Activated naive CD4-positive, alpha-beta T cell (primary cell): ENCODE measurements around the gene TGM3.

Experiments
- DNase-seq, 4 experiments: peaks; one replicate each; lab custom pipeline; 2025; lab: John Stamatoyannopoulos, UW

TGM3 gene

GRCh38 chr20:2311329-2311728 lies 15.5 kb downstream of the TGM3 start:
- DNase-seq = no peak

GRCh38 chr20:2312876-2313275 lies 17.1 kb downstream of the TGM3 start:
- DNase-seq = no peak

- DNase-seq = no peak
Observed at GRCh38 chr20:2313316-2313715, 17.5 kb downstream of the TGM3 start.

- DNase-seq = no peak
Observed at GRCh38 chr20:2314759-2315439, 19.1 kb downstream of the TGM3 start.

GRCh38 chr20:2315440-2315778 lies 19.6 kb downstream of the TGM3 start:
- DNase-seq = no peak

- no peak for DNase-seq
Observed at GRCh38 chr20:2316847-2317495, 21.2 kb downstream of the TGM3 start.

GRCh38 chr20:2320813-2321658 lies 25.2 kb downstream of the TGM3 start:
- DNase-seq = no peak

GRCh38 chr20:2323051-2323450 lies 27.2 kb downstream of the TGM3 start:
- DNase-seq = no peak

GRCh38 chr20:2326046-2326445 lies 30.2 kb downstream of the TGM3 start:
- DNase-seq = no peak

GRCh38 chr20:2327620-2328555 lies 32.1 kb downstream of the TGM3 start:
- no peak for DNase-seq

- DNase-seq = no peak
Observed at GRCh38 chr20:2329286-2329685, 33.5 kb downstream of the TGM3 start.

- DNase-seq = no peak
Observed at GRCh38 chr20:2330090-2330695, 34.4 kb downstream of the TGM3 start.

- no peak for DNase-seq
Observed at GRCh38 chr20:2331106-2331505, 35.3 kb downstream of the TGM3 start.

GRCh38 chr20:2331901-2332565 lies 36.2 kb downstream of the TGM3 start:
- no peak for DNase-seq

GRCh38 chr20:2332711-2333110 lies 36.9 kb downstream of the TGM3 start:
- no peak for DNase-seq

- DNase-seq = no peak
Observed at GRCh38 chr20:2333821-2334220, 38.0 kb downstream of the TGM3 start.

- DNase-seq = no peak
Observed at GRCh38 chr20:2335096-2335870, 39.5 kb downstream of the TGM3 start.

GRCh38 chr20:2336471-2336870 lies 40.7 kb downstream of the TGM3 start:
- DNase-seq = no peak

GRCh38 chr20:2337142-2337541 lies 41.3 kb downstream of the TGM3 start:
- DNase-seq = no peak

GRCh38 chr20:2338411-2339066 lies 42.7 kb downstream of the TGM3 start:
- no peak for DNase-seq
